ENCODE measurements around the gene TMX1.

GRCh38 chr14:51253880-51254279 is 13.8 kb downstream of the TMX1 start:
- TF ChIP-seq POLR2AphosphoS5 (IDR thresholded peaks at IDR 0.05; ENCODE audit: borderline replicate concordance, low read depth, low read length) (no peak), EZH2 (IDR thresholded peaks at IDR 0.05) (no peak)

All from SK-N-MC (cell line).